Osteoblast (primary cell): ENCODE data around the gene CHRM2. TPM values are rescaled to one million over a fixed set of nuclear protein-coding genes. Genes with fewer than 3 reads are reported as not detected.

Experiments
- DNase-seq: peaks from one replicate; pipeline ENCODE4 v3.0.0; 2011; ENCODE audit warnings: low spot score, mixed read lengths; ENCODE audit not compliant: insufficient read length; ENCODE audit errors: missing footprints
- H2AFZ ChIP-seq: 2 replicates; pipeline ENCODE4 v1.6.0; 2011; ENCODE audit warnings: mild to moderate bottlenecking, low read length
- H3K27ac ChIP-seq: 2 replicates; pipeline ENCODE4 v1.5.1; 2011; ENCODE audit warnings: mild to moderate bottlenecking, low read depth, low read length, moderate library complexity
- H3K27me3 ChIP-seq: 2 replicates; pipeline ENCODE4 v1.6.0; 2012; ENCODE audit warnings: mild to moderate bottlenecking, control low read depth, inconsistent platforms, low read length, moderate library complexity; ENCODE audit not compliant: insufficient read depth
- H3K36me3 ChIP-seq: 2 replicates; pipeline ENCODE4 v1.5.1; 2011; ENCODE audit warnings: mild to moderate bottlenecking, low read length, control low read depth, moderate library complexity; ENCODE audit not compliant: insufficient read depth
- H3K4me1 ChIP-seq: 2 replicates; pipeline ENCODE4 v1.5.1; 2011; ENCODE audit warnings: mild to moderate bottlenecking, low read length, control low read depth, moderate library complexity; ENCODE audit not compliant: insufficient read depth
- H3K4me2 ChIP-seq: 2 replicates; pipeline ENCODE4 v1.6.0; 2011; ENCODE audit warnings: mild to moderate bottlenecking, low read length; ENCODE audit not compliant: insufficient read depth
- H3K4me3 ChIP-seq: fragments of 200-600 bp; sonication (generic); 3 replicates; pipeline ENCODE4 v1.5.1; 2012; ENCODE audit warnings: mild to moderate bottlenecking, low read length, inconsistent platforms; ENCODE audit not compliant: insufficient read depth
- H3K79me2 ChIP-seq: 2 replicates; pipeline ENCODE4 v1.6.0; 2012; ENCODE audit warnings: mild to moderate bottlenecking, low read length, control low read depth, inconsistent platforms; ENCODE audit not compliant: insufficient read depth
- H3K9me3 ChIP-seq: 2 replicates; pipeline ENCODE4 v1.5.1; 2011; ENCODE audit warnings: low read depth, low read length, control low read depth
- H4K20me1 ChIP-seq: 2 replicates; pipeline ENCODE4 v1.6.0; 2012; ENCODE audit warnings: mild to moderate bottlenecking, low read length, control low read depth; ENCODE audit not compliant: insufficient read depth
- total RNA-seq: library from RNA; depleted of rRNA; stranded (reverse); fragments of >200 nt; gene quantifications from 2 replicates; pipeline ENCODE4 v1.2.3, GENCODE V29; 2012
- TF ChIP-seq, protein P1 (sequence below): IDR thresholded peaks from 2 replicates; pipeline ENCODE4 v1.5.1; 2011; ENCODE audit warnings: mild to moderate bottlenecking, low read depth, low read length, moderate library complexity; ENCODE audit errors: extremely low read depth

Gene CHRM2
- total RNA-seq, 1 donor = under 0.01 TPM

DNA sequence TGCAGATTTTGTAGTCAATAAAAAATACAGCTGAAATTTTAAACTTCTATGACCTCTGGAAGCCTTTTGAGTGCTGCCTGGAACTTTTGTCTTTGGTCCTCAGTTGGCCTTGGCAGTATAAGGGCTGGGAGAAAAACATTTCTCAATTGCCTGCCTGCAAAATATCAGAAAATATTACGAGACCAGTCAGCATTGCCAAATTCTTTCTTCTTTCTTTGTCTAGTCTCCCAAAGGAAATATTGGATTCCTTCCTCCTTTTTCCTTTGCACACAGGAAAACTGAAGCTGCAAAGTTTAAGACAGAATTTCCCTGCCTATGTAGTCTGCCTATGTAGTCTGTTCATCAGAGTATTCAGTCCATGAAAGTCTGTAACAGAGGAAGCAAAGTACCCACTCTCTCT, 95.9 kb downstream of the CHRM2 start:
- peak overlapping the region; percentile 54 for H2AFZ ChIP-seq
- DNase-seq = no peak
- H3K9me3 ChIP-seq = no peaks in the 10 kb centered on the region
- H3K36me3 ChIP-seq = no peaks in the 10 kb centered on the region
- no peaks in the 10 kb centered on the region for H3K27me3 ChIP-seq
- H3K4me2 ChIP-seq = no peak overlapping the region
- H3K27ac ChIP-seq = no peak overlapping the region
- TF ChIP-seq, protein P1, sequence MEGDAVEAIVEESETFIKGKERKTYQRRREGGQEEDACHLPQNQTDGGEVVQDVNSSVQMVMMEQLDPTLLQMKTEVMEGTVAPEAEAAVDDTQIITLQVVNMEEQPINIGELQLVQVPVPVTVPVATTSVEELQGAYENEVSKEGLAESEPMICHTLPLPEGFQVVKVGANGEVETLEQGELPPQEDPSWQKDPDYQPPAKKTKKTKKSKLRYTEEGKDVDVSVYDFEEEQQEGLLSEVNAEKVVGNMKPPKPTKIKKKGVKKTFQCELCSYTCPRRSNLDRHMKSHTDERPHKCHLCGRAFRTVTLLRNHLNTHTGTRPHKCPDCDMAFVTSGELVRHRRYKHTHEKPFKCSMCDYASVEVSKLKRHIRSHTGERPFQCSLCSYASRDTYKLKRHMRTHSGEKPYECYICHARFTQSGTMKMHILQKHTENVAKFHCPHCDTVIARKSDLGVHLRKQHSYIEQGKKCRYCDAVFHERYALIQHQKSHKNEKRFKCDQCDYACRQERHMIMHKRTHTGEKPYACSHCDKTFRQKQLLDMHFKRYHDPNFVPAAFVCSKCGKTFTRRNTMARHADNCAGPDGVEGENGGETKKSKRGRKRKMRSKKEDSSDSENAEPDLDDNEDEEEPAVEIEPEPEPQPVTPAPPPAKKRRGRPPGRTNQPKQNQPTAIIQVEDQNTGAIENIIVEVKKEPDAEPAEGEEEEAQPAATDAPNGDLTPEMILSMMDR = no peak
- no peaks in the 10 kb centered on the region for H3K79me2 ChIP-seq
- no peaks in the 10 kb centered on the region for H3K4me1 ChIP-seq
- H3K4me3 ChIP-seq = no peak overlapping the region
- no peaks in the 10 kb centered on the region for H4K20me1 ChIP-seq

DNA sequence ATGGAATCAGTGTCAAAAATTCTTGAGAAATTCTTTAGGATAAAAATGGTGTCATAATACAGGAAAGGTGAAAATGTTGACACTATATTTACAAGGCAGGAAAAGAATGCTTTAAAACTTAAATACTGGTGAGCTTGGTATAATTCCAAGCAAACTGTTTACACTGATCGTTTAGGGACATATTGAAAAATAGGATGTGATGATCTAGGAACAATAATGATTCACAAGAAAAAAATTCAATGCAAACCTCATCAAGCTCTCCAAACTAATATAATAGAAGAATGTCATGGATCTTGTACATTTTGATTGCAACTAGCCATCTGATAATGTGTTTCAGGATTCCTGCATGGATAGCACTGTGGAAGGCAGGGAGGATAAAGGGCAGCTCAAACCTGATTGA, 98.4 kb downstream of the CHRM2 start:
- Histone ChIP-seq H3K36me3 (no peaks in the 10 kb centered on the region), H3K4me3 (no peak overlapping the region), H3K79me2 (no peaks in the 10 kb centered on the region), H3K27ac (no peak overlapping the region), H3K4me2 (no peak overlapping the region), H2AFZ (no peak overlapping the region), H4K20me1 (no peaks in the 10 kb centered on the region), H3K9me3 (no peaks in the 10 kb centered on the region), H3K27me3 (no peaks in the 10 kb centered on the region), H3K4me1 (no peaks in the 10 kb centered on the region)
- DNase-seq = no peak
- TF ChIP-seq, protein P1 = no peak

DNA sequence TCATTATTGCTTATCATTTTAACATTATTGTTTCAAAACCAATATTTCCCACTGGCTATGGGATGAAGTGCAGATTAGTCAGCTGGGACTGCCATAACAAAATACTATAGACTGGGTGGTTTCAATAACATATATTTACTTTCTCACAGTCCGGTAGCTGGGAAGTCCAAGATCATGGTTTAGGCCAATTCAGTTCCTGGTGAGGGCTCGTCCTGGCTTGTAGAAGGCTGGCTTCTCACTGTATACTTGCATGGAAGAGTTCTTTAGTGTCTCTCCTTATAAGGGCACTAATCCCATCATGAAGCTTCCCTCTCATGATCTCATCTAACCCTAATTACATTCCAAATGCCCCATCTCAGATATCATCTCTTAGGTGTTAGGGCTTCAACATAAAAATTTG, 101.3 kb downstream of the CHRM2 start:
- H2AFZ ChIP-seq = no peak overlapping the region
- TF ChIP-seq, protein P1 = no peak
- no peaks in the 10 kb centered on the region for H4K20me1 ChIP-seq
- no peak for DNase-seq
- no peaks in the 10 kb centered on the region for H3K9me3 ChIP-seq
- no peak overlapping the region for H3K27ac ChIP-seq
- H3K4me3 ChIP-seq = no peak overlapping the region
- H3K36me3 ChIP-seq = no peaks in the 10 kb centered on the region
- no peaks in the 10 kb centered on the region for H3K79me2 ChIP-seq
- no peaks in the 10 kb centered on the region for H3K27me3 ChIP-seq
- no peaks in the 10 kb centered on the region for H3K4me1 ChIP-seq
- no peak overlapping the region for H3K4me2 ChIP-seq

DNA sequence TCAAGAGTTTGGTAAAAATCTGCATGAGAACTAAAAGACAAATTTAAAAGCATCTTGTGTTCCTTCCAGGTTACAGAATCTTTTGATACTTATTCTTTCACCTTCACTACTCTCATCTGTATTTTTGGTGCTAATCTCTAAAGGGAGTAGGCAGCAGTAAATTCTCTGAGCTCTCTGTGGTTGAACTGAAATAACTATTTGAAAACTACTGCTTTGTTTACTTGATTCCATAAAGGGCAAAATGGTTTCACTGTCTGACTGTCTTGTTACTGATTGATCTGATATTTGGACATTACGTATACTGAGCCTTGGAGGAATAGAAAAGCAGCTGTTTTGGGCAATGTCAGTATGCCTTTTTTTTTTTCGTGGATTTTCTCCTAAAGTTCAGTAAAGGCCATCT, 103.3 kb downstream of the CHRM2 start:
- no peak for DNase-seq
- H3K27ac ChIP-seq = no peak overlapping the region

More for the DNA sequence above, 103.3 kb downstream of the CHRM2 start:
- H3K9me3 ChIP-seq = no peaks in the 10 kb centered on the region
- no peak overlapping the region for H3K4me2 ChIP-seq
- TF ChIP-seq, protein P1 = no peak
- H2AFZ ChIP-seq = peak overlapping the region; percentile 67
- no peaks in the 10 kb centered on the region for H3K4me1 ChIP-seq
- H4K20me1 ChIP-seq = no peaks in the 10 kb centered on the region
- no peaks in the 10 kb centered on the region for H3K36me3 ChIP-seq
- H3K79me2 ChIP-seq = no peaks in the 10 kb centered on the region
- no peaks in the 10 kb centered on the region for H3K27me3 ChIP-seq
- no peak overlapping the region for H3K4me3 ChIP-seq
